ENCODE measurements around the gene ARMCX6.

GRCh38 chrX:101656817-101657216, 39.0 kb upstream of the ARMCX6 start:
- TF ChIP-seq CTCF (IDR thresholded peaks at IDR 0.05), result no peak
- no peak for TF ChIP-seq POLR2A (IDR thresholded peaks at IDR 0.05)
